ENCODE measurements around the gene PRKCD.

GRCh38 chr3:53179580-53179979, 18.6 kb downstream of the PRKCD start:
- TF ChIP-seq CTCF (conservative IDR thresholded peaks at IDR 0.05; ENCODE audit: low read length) (no peak), EZH2phosphoT487 (IDR thresholded peaks at IDR 0.05; ENCODE audit: borderline replicate concordance, low read depth, low read length) (no peak)
